ENCODE measurements around the gene LRRC26. TPM values are rescaled to one million over a fixed set of nuclear protein-coding genes. Genes with fewer than 3 reads are reported as not detected.

The LRRC26 gene
- total and polyA plus RNA-seq, 4 donors: not detected

GRCh38 chr9:137160054-137160425 is 9.8 kb downstream of the LRRC26 start:
- intact Hi-C loops (cut with DNase I): no loop called here
- Histone ChIP-seq H3K27me3 (ENCODE audit: control insufficient read depth in 1 of 2, insufficient read depth in 2 of 2, low read length in 1 of 2) (no peaks in the 10 kb centered on the region), H3K36me3 (ENCODE audit: control insufficient read depth in 1 of 2, insufficient read depth in 2 of 2, low read length in 1 of 2) (no peaks in the 10 kb centered on the region), H3K4me3 (ENCODE audit: low read length in 2 of 2) (no peak overlapping the region), H3K4me1 (ENCODE audit: control insufficient read depth in 1 of 2, insufficient read depth in 2 of 2, low read length in 2 of 2) (no peaks in the 10 kb centered on the region), H3K27ac (ENCODE audit: low read depth in 1 of 2, low read length in 2 of 2) (no peak overlapping the region), H3K9me3 (ENCODE audit: control insufficient read depth, low read length) (no peaks in the 10 kb centered on the region)
- ATAC-seq (ENCODE audit: low FRiP score) (no peak), DNase-seq (no peak)
- 63 to 68% methylated on average over 16 to 17 of the region's 17 CpGs for WGBS, 2 donors

GRCh38 chr9:137159105-137160053 is 10.5 kb downstream of the LRRC26 start:
- WGBS, 2 donors: 38 to 40% methylated on average over 14 of the region's 14 CpGs
- intact Hi-C loops (cut with DNase I): no loop called here
- DNase-seq (no peak), ATAC-seq (ENCODE audit: low FRiP score) (no peak)
- H3K9me3 ChIP-seq (ENCODE audit: control insufficient read depth, low read length): no peaks in the 10 kb centered on the region
- no peak overlapping the region for H3K4me3 ChIP-seq (ENCODE audit: low read length in 2 of 2)
- no peaks in the 10 kb centered on the region for H3K36me3 ChIP-seq (ENCODE audit: control insufficient read depth in 1 of 2, insufficient read depth in 2 of 2, low read length in 1 of 2)
- H3K4me1 ChIP-seq (ENCODE audit: control insufficient read depth in 1 of 2, insufficient read depth in 2 of 2, low read length in 2 of 2): no peaks in the 10 kb centered on the region
- H3K27me3 ChIP-seq (ENCODE audit: control insufficient read depth in 1 of 2, insufficient read depth in 2 of 2, low read length in 1 of 2): no peaks in the 10 kb centered on the region
- H3K27ac ChIP-seq (ENCODE audit: low read depth in 1 of 2, low read length in 2 of 2): no peak overlapping the region

- no peaks in the 10 kb centered on the region for H3K27me3 ChIP-seq (ENCODE audit: control insufficient read depth in 1 of 2, insufficient read depth in 2 of 2, low read length in 1 of 2)
- no peak overlapping the region for H3K27ac ChIP-seq (ENCODE audit: low read depth in 1 of 2, low read length in 2 of 2)
- no peak overlapping the region for H3K4me3 ChIP-seq (ENCODE audit: low read length in 2 of 2)
- DNase-seq (no peak), ATAC-seq (ENCODE audit: low FRiP score) (no peak)
- WGBS, 2 donors: 49 to 61% methylated on average over 4 of the region's 4 CpGs
- no peaks in the 10 kb centered on the region for H3K36me3 ChIP-seq (ENCODE audit: control insufficient read depth in 1 of 2, insufficient read depth in 2 of 2, low read length in 1 of 2)
- no peaks in the 10 kb centered on the region for H3K4me1 ChIP-seq (ENCODE audit: control insufficient read depth in 1 of 2, insufficient read depth in 2 of 2, low read length in 2 of 2)
- H3K9me3 ChIP-seq (ENCODE audit: control insufficient read depth, low read length): no peaks in the 10 kb centered on the region
- intact Hi-C loops (cut with DNase I): no loop called here
These were observed 11.2 kb downstream of the LRRC26 start for GRCh38 chr9:137158625-137159024.

- DNase-seq: no peak
- WGBS, 2 donors: 61 to 65% methylated on average over 19 of the region's 19 CpGs
- Histone ChIP-seq H3K27ac (ENCODE audit: low read depth in 1 of 2, low read length in 2 of 2) (no peak overlapping the region), H3K4me1 (ENCODE audit: control insufficient read depth in 1 of 2, insufficient read depth in 2 of 2, low read length in 2 of 2) (no peaks in the 10 kb centered on the region), H3K9me3 (ENCODE audit: control insufficient read depth, low read length) (no peaks in the 10 kb centered on the region), H3K27me3 (ENCODE audit: control insufficient read depth in 1 of 2, insufficient read depth in 2 of 2, low read length in 1 of 2) (no peaks in the 10 kb centered on the region), H3K36me3 (ENCODE audit: control insufficient read depth in 1 of 2, insufficient read depth in 2 of 2, low read length in 1 of 2) (no peaks in the 10 kb centered on the region), H3K4me3 (ENCODE audit: low read length in 2 of 2) (no peak overlapping the region)
- ATAC-seq (ENCODE audit: low FRiP score): no peak
- intact Hi-C loops (cut with DNase I): no loop called here
These were observed 12.0 kb downstream of the LRRC26 start for GRCh38 chr9:137157618-137158415.

GRCh38 chr9:137156567-137157375 is 13.1 kb downstream of the LRRC26 start:
- Histone ChIP-seq H3K4me3 (ENCODE audit: low read length in 2 of 2) (no peak overlapping the region), H3K36me3 (ENCODE audit: control insufficient read depth in 1 of 2, insufficient read depth in 2 of 2, low read length in 1 of 2) (no peaks in the 10 kb centered on the region), H3K9me3 (ENCODE audit: control insufficient read depth, low read length) (no peaks in the 10 kb centered on the region), H3K27ac (ENCODE audit: low read depth in 1 of 2, low read length in 2 of 2) (no peak overlapping the region), H3K4me1 (ENCODE audit: control insufficient read depth in 1 of 2, insufficient read depth in 2 of 2, low read length in 2 of 2) (no peaks in the 10 kb centered on the region), H3K27me3 (ENCODE audit: control insufficient read depth in 1 of 2, insufficient read depth in 2 of 2, low read length in 1 of 2) (no peaks in the 10 kb centered on the region)
- 3% methylated on average over 59 to 65 of the region's 65 CpGs for WGBS, 2 donors
- intact Hi-C loops (cut with DNase I): no loop called here
- DNase-seq (no peak), ATAC-seq (ENCODE audit: low FRiP score) (peak; percentile 59)

GRCh38 chr9:137152844-137153405 is 16.9 kb downstream of the LRRC26 start:
- 91 to 93% methylated on average over 7 of the region's 7 CpGs for WGBS, 2 donors
- no peak for DNase-seq

GRCh38 chr9:137150617-137151457 is 19.0 kb downstream of the LRRC26 start:
- ATAC-seq (ENCODE audit: low FRiP score) (no peak), DNase-seq (no peak)
- 25 to 37% methylated on average over 34 of the region's 34 CpGs for WGBS, 2 donors
- no peak overlapping the region for H3K4me3 ChIP-seq (ENCODE audit: low read length in 2 of 2)
- H3K27ac ChIP-seq (ENCODE audit: low read depth in 1 of 2, low read length in 2 of 2): no peak overlapping the region
- H3K27me3 ChIP-seq (ENCODE audit: control insufficient read depth in 1 of 2, insufficient read depth in 2 of 2, low read length in 1 of 2): no peaks in the 10 kb centered on the region
- H3K9me3 ChIP-seq (ENCODE audit: control insufficient read depth, low read length): peaks cover 1% of the 10 kb centered on the region
- H3K4me1 ChIP-seq (ENCODE audit: control insufficient read depth in 1 of 2, insufficient read depth in 2 of 2, low read length in 2 of 2): no peaks in the 10 kb centered on the region
- intact Hi-C loops (cut with DNase I): no loop called here
- H3K36me3 ChIP-seq (ENCODE audit: control insufficient read depth in 1 of 2, insufficient read depth in 2 of 2, low read length in 1 of 2): no peaks in the 10 kb centered on the region

More at GRCh38 chr9:137152844-137153405, 16.9 kb downstream of the LRRC26 start:
- Histone ChIP-seq H3K27ac (ENCODE audit: low read depth in 1 of 2, low read length in 2 of 2) (no peak overlapping the region), H3K4me3 (ENCODE audit: low read length in 2 of 2) (no peak overlapping the region), H3K27me3 (ENCODE audit: control insufficient read depth in 1 of 2, insufficient read depth in 2 of 2, low read length in 1 of 2) (no peaks in the 10 kb centered on the region), H3K36me3 (ENCODE audit: control insufficient read depth in 1 of 2, insufficient read depth in 2 of 2, low read length in 1 of 2) (no peaks in the 10 kb centered on the region), H3K4me1 (ENCODE audit: control insufficient read depth in 1 of 2, insufficient read depth in 2 of 2, low read length in 2 of 2) (no peaks in the 10 kb centered on the region), H3K9me3 (ENCODE audit: control insufficient read depth, low read length) (no peaks in the 10 kb centered on the region)
- intact Hi-C loops (cut with DNase I): no loop called here
- ATAC-seq (ENCODE audit: low FRiP score): no peak
